Measurements from ENCODE around the gene DMRTA2. TPM values are rescaled to one million over a fixed set of nuclear protein-coding genes. Genes with fewer than 3 reads are reported as not detected.

The DMRTA2 gene
- total RNA-seq, 1 donor: under 0.01 TPM

- Histone ChIP-seq H3K27ac (ENCODE audit: low read depth, low read length) (no peak overlapping the region), H3K4me2 (ENCODE audit: insufficient read depth, low read length) (no peak overlapping the region), H3K4me3 (ENCODE audit: insufficient read depth, low read length) (no peak overlapping the region), H3K4me1 (ENCODE audit: insufficient read depth, low read length) (no peaks in the 10 kb centered on the region), H4K20me1 (ENCODE audit: insufficient read depth, low read length) (peaks cover 5% of the 10 kb centered on the region), H3K36me3 (ENCODE audit: insufficient read depth, low read length) (no peaks in the 10 kb centered on the region), H3K79me2 (ENCODE audit: insufficient read depth, low read length) (no peaks in the 10 kb centered on the region), H3K27me3 (ENCODE audit: insufficient read depth, low read length) (peaks cover 100% of the 10 kb centered on the region), H3K9me3 (ENCODE audit: low read depth, low read length) (no peaks in the 10 kb centered on the region), H2AFZ (ENCODE audit: low read length) (no peak overlapping the region)
- TF ChIP-seq CTCF (IDR thresholded peaks at IDR 0.05; ENCODE audit: extremely low read depth, low read depth, low read length): no peak
- peak; percentile 68 for DNase-seq (ENCODE audit: insufficient read length, low spot score, missing footprints)
Measured at GRCh38 chr1:50426108-50426700, 3.0 kb upstream of the DMRTA2 start.

GRCh38 chr1:50425376-50426107, 2.3 kb upstream of the DMRTA2 start:
- Histone ChIP-seq H2AFZ (ENCODE audit: low read length) (no peak overlapping the region), H3K9me3 (ENCODE audit: low read depth, low read length) (no peaks in the 10 kb centered on the region), H3K27ac (ENCODE audit: low read depth, low read length) (no peak overlapping the region), H3K4me2 (ENCODE audit: insufficient read depth, low read length) (no peak overlapping the region), H3K36me3 (ENCODE audit: insufficient read depth, low read length) (no peaks in the 10 kb centered on the region), H3K27me3 (ENCODE audit: insufficient read depth, low read length) (peaks cover 100% of the 10 kb centered on the region), H3K79me2 (ENCODE audit: insufficient read depth, low read length) (no peaks in the 10 kb centered on the region), H4K20me1 (ENCODE audit: insufficient read depth, low read length) (peaks cover 5% of the 10 kb centered on the region), H3K4me1 (ENCODE audit: insufficient read depth, low read length) (no peaks in the 10 kb centered on the region), H3K4me3 (ENCODE audit: insufficient read depth, low read length) (no peak overlapping the region)
- no peak for TF ChIP-seq CTCF (IDR thresholded peaks at IDR 0.05; ENCODE audit: extremely low read depth, low read depth, low read length)
- DNase-seq (ENCODE audit: insufficient read length, low spot score, missing footprints): peak; percentile 92

- Histone ChIP-seq H4K20me1 (ENCODE audit: insufficient read depth, low read length) (peaks cover 5% of the 10 kb centered on the region), H3K27me3 (ENCODE audit: insufficient read depth, low read length) (peaks cover 100% of the 10 kb centered on the region), H3K9me3 (ENCODE audit: low read depth, low read length) (no peaks in the 10 kb centered on the region), H3K4me1 (ENCODE audit: insufficient read depth, low read length) (no peaks in the 10 kb centered on the region), H3K4me3 (ENCODE audit: insufficient read depth, low read length) (no peak overlapping the region), H2AFZ (ENCODE audit: low read length) (no peak overlapping the region), H3K27ac (ENCODE audit: low read depth, low read length) (no peak overlapping the region), H3K79me2 (ENCODE audit: insufficient read depth, low read length) (no peaks in the 10 kb centered on the region), H3K4me2 (ENCODE audit: insufficient read depth, low read length) (no peak overlapping the region), H3K36me3 (ENCODE audit: insufficient read depth, low read length) (no peaks in the 10 kb centered on the region)
- peak; percentile 74 for DNase-seq (ENCODE audit: insufficient read length, low spot score, missing footprints)
- TF ChIP-seq CTCF (IDR thresholded peaks at IDR 0.05; ENCODE audit: extremely low read depth, low read depth, low read length): no peak
Measured at GRCh38 chr1:50424884-50425375, 1.7 kb upstream of the DMRTA2 start.

All from osteoblast (primary cell).